KBM-7 (cell line): ENCODE data around the gene ADAT3.
A peak's percentile ranks its signal among the peaks of the same experiment; 100 is the strongest.

Experiments
- DNase-seq: peaks from one replicate; pipeline ENCODE4 v3.0.0-alpha.2; 2015
- in situ Hi-C: fragments of 300-500 bp; cut with MboI; formaldehyde crosslinking; loops from 2 replicates; pipeline ENCODE4 v1.14.3; 2020; ENCODE audit warnings: low sequenced_read_pairs, low pct_unique_long_range_greater_than_20kb, mixed read lengths

The ADAT3 gene

DNA sequence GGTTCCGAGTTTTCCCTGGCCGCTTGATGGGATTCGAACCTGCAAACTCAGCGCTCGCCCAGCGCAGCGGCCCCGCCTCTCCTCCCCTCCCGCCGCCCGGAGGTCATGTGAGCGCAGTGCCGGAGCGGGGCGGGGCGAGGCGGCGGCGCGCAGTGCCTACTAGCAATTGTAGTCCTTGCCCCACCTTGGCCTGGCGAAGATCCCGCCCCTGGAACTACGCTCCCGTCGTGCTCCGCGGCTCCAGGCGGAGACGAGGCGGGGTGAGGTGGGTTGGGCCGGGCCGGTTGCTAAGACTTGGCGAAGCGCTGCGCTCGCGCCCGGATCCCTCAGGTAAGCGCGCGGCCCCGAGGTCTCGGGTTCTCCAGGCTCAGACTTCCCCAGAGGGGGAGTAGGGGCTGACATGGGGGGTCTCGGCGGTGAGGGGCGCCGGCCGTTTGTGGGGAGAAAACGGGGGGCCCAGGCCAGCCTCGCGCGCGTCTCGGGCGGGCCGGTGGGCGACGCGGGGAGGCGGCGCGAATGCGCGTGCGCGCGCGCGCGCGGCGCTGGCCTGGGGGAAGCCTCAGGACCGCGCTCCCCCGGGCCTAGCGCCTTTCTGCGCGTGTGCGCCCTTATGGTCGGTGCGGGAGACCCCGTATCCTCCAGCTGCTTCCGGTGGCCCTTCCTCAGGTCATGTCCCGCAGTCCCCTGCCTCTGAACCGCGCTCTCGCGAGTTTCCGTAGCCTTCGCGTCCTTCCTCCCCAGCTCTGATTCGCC lies at the start of gene ADAT3, which contains the start of gene SCAMP4:
TSS of gene ADAT3 (plus strand) at position 290 of the 753 bp plus-strand sequence. CDS start 6,649 bp downstream, outside the sequence.
TSS of gene SCAMP4 (plus strand) at position 290 of the 753 bp plus-strand sequence. CDS start 9,621 bp downstream, outside the sequence.
- in situ Hi-C loops = no loop called here
- DNase-seq = peak; percentile 97

DNA sequence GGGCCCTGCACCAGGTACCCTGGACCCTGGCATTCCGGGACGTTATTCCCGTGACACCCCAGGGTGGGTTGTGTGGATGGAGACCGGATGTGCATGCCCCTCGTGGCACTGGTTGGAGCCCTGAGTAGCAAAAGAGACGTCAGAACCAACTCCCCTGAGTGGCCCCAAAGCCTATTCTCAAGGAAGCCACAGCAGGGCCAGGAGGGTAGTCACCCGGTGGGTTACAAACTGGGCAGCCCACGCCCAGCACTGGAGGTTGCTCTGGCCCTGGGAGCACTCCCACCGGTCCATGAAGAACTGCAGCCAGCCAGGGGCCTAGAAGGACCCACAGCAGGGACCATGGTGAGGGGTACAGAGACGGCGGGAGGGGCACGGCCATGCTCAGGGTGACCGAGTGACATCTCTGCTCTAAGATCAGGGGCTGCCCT lies 49.4 kb upstream of the ADAT3 start:
- DNase-seq = no peak

DNA sequence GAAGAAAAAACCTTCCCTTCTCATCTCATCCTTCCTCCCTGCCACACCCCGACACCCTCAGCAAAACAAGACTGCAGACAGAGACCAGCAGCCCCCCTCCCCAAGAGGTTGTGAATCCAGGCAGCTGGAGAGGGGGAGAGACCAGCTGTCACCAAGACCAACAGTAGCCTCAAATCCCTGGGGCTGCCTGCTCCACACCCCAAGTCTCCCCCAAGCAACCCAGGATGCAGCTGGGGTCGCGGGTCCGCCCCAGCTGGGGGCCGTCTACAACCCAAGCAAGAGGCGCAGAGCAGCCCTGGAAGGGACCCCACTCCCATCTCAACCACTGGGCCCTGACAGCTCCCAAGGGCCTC lies 48.9 kb upstream of the ADAT3 start:
- in situ Hi-C loops = no loop called here
- DNase-seq = no peak

More for the DNA sequence above, 49.4 kb upstream of the ADAT3 start:
- in situ Hi-C loops = no loop called here

GRCh38 chr19:1856698-1857603 lies 48.2 kb upstream of the ADAT3 start:
- DNase-seq = peak; percentile 95

DNA sequence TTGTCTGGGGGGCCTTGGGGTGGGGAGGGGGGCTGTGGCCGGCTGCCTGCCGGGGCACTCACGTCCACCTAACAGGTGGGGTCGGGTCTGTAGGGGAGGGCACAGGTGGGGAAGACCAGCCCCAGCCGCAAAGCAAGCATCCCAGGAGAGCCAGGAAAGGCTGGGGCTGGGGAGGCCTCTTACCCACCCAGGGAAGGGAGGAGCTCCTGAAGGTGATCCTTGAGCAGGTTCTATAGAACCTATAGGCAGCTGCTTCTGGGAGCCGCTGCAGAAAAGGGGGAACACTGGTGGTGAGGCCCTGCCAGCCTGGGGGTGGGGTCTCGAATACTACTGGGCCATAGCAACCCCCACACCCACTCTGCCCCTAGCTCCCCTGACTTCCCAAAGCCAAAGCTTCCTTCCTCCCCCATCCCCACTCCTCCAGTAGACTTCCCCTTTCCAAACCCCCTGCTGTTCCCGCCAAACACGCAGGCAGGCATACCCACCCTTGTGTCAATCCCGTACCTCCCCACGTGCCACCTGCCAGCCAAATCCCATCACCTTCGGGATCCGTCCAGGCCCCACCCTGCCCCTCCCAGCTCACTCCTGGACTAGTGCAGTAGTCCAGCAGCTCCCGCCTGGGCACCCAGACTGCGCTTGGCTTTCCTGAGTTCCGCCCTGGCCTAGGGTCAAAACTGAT lies 47.4 kb upstream of the ADAT3 start:
- in situ Hi-C loops = no loop called here
- peak; percentile 87 for DNase-seq

More at GRCh38 chr19:1856698-1857603, 48.2 kb upstream of the ADAT3 start:
- in situ Hi-C loops = no loop called here

GRCh38 chr19:1858412-1859081 lies 46.7 kb upstream of the ADAT3 start:
- no peak for DNase-seq
- in situ Hi-C loops = no loop called here

DNA sequence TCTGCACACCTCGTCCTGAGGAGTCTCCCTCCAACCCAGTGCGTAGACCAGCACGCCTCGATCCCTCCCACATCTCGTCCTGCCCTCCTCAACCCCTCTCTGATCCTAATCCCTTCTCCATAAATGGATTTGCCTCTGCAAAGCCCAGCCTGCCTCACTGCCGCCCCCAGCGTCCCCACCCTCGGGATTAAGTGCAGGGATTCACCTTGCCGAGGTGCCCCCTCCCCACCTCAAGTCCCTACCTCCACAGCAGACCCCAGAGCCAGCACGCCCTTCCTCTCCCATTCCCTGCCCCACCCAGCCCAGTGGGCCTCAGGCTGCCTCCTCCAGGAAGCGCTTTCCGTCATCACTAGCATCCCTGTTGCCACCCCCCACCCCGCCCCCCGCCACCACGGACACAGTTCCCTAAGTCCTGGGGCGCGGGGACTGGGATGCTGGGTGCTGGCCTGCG lies 45.8 kb upstream of the ADAT3 start:
- DNase-seq = no peak
- in situ Hi-C loops = no loop called here

GRCh38 chr19:1860042-1860775 lies 45.0 kb upstream of the ADAT3 start:
- in situ Hi-C loops = no loop called here
- DNase-seq = peak; percentile 79

DNA sequence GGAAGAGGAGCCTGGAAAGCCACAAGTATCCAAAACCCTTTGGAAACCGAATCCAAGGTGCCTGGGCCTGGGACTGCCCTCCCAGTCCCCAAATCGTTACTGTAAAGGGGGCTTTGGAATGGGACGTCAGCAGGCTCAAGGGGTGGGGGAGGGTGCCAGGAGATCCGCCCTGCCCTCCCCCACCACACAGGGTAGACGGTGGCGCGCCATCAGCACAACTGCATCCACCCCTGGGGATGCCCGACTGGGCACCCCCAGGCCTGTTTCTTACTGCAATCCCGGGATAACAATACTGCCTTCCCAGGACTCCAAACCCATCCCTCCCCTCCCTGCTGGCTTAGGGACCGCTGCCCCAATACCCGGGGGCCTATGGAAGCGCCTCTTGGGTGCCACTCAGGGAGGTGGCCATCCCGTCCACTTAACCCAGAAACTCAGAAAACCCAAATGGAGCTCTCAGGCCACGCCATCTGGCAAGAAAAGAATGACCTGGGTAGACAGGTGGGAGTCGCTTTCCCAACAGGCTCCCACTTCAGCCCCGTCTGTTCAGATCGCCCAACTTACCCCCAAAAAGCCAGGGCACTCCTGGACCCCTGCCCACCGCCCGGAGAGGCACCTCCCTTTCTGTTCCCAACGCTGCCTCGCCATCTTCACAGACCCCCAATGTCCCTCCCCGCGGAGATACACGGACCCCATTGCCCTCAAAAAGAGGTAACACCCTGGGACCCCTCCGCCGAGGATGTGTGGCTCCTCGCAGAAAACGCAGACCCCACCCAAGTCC lies 44.2 kb upstream of the ADAT3 start:
- in situ Hi-C loops = no loop called here
- no peak for DNase-seq

- in situ Hi-C loops = no loop called here
- no peak for DNase-seq
These were observed 43.6 kb upstream of the ADAT3 start for GRCh38 chr19:1861599-1862031.

DNA sequence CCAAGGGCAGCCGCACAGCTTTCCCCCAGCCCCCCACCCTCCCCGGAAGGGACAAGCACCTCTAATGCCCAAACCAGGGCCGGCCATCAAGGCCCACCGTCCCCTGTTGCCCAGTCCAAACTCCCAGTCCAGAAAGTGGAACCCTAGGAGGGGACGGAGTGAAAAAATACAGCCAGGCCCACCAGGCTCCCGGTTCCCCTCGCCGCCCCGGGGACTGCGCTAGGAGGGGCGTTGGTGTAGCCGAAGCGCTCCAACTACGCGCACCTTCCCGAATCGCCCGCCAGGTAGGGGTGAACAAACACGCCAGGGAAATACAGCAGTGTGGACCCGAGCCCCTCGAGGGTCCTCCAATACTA lies 43.2 kb upstream of the ADAT3 start:
- no peak for DNase-seq

GRCh38 chr19:1862424-1863327 lies 42.5 kb upstream of the ADAT3 start:
- in situ Hi-C loops = no loop called here
- DNase-seq = peak; percentile 78

More for the DNA sequence above, 43.2 kb upstream of the ADAT3 start:
- in situ Hi-C loops = no loop called here

GRCh38 chr19:1863328-1863637 lies 41.9 kb upstream of the ADAT3 start, which contains the start of gene KLF16:
Gene KLF16, minus strand, starts transcription at chr19:1863579. Its CDS starts 82 bp downstream, at chr19:1863497.
- no peak for DNase-seq
- in situ Hi-C loops = no loop called here

DNA sequence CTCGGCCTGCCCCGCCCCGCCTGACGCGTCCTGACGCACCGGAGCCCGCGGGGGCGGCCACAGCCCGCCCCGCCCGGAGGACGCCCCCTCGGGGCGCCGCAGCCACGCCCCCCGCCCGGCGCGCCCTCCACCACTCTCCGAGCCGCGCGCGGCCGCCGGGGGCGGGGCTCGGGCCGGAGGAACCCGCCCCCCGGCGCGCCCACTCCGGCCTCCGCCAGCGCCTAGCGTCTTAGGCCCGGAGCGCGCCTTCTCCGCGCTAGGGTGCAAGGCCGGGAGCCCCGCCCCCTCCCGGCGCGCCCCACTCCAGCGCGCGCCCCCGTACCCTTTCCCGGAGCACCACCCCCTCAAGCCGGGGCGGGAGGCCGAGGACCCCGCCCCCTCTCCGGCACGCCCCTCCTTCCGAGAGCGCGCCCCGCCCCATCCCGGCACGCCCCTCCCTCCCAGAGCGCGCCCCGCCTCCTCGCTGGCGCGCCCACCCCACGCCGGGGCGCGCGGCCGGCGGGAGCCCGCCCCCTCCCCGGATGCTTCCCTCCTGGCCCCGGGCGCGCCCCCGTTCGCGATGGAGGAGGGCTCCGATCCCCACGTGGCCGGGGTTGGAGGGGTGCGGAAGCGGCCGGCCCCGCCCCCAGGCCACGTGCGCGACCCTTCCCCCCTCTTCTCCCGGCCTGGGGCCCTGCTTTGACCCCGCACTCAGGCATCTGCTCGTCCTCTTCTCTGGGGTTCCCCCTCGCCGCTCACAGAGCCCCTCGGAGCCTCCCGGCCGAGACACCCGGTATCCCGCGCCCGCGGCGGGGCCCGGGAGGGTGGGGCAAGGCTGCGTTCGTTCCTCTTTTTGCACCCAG lies 41.3 kb upstream of the ADAT3 start:
- DNase-seq = peak; percentile 87
- in situ Hi-C loops = no loop called here

- in situ Hi-C loops = no loop called here
- DNase-seq = peak; percentile 79
These were observed 40.6 kb upstream of the ADAT3 start for GRCh38 chr19:1864480-1865171.
